Measurements from ENCODE around the gene INSYN2B.
A peak's percentile ranks its signal among the peaks of the same experiment; 100 is the strongest.

The INSYN2B gene

DNA sequence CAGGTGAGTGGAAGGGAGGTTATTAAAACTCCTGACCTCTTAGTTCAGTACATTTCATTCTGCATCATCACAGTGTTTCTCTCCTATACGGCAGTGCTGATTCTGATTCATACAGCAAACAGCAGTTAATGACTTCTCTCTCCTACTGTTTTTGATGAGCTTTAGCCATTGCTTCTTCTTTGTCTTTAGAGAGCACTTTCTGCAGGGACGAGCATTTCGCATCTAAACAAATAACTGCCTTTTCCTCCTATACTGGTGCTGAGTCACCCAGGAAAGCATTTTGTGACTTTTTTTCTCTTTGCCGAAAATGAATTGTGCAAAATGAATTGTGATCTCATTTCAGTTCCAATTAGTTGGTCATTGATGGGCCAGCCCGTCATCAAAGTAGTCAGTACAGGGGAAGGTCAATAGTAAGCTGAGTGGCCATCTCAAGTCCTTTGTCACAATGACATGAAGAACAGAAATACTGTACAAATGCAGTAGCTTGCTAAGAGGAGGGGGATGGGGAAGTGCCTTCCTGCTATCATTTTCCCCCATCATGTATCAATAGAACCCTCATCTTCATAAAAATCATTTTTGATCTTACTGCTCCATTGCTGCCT is 98.5 kb downstream of the INSYN2B start:
- no peak for DNase-seq

- no peak for DNase-seq
Measured at GRCh38 chr5:169880785-169881184, 99.5 kb downstream of the INSYN2B start.

DNA sequence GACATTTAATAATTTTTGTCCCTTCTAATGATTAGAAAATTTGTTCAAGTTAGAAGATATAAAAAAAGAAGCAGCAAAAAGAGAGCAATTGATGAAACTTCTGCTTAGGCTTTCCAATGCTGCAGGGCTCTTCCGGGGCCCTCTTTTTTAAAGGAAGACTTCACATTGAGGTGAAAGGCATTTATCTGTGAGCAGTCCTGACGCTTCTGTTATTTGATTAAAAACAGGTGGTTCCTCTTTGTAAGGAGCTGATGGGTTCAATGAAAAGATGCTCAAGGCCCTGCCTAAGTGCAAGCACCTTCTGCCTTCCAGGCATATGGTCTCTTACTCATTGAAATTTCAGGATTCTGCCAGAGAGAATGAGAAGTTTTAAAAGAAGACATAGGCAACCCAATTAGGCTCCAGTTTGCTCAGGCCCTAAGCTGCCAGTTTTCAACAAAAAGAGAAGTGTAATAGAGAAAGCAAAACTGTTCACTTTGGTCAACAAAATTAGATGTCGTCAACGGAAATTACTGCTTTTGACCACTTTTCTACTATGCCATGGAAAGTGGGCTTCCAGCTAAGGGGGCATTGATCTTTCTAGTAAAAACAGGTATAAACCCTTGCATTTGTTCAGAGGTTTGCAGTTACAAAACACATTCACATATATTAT is 100.2 kb downstream of the INSYN2B start:
- no peak for DNase-seq

DNA sequence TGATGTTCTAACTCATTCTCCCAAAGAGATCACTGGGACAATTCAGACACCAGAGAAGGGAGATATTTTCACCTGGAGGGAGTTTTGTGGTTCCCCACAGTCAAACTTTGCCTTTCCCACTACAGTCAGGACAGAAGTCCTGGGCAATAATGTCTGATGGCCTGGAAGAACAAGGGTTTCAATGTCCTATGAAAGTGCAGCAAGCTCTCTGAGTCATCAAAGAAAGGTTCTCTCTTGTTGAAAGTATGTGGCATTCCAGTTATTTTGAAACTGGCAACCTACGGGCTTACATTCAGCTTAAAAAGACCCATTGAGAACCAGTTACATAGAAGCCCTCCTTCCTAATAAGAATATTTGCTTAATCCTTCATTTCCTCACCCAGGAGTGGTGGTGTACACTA is 103.9 kb downstream of the INSYN2B start:
- DNase-seq = no peak

DNA sequence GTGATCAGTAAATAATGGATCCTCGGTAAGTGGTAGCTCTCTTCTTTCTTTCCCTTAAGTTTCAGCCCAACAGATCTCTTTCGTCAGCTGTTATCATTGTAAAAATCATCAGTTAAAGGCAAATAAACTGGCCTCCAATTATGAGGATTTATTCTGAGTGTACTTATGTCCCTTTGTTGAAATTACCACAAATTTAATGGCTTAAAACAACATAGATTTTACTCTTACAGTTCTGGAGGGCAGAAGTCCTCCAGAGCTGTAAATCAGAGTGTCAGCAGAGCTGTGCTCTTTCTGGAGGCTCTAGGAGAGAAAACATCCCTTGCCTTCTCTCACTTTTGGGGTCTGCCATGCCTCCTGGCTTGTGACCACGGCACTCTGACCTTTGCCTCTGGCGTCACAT is 104.6 kb downstream of the INSYN2B start:
- DNase-seq = no peak

DNA sequence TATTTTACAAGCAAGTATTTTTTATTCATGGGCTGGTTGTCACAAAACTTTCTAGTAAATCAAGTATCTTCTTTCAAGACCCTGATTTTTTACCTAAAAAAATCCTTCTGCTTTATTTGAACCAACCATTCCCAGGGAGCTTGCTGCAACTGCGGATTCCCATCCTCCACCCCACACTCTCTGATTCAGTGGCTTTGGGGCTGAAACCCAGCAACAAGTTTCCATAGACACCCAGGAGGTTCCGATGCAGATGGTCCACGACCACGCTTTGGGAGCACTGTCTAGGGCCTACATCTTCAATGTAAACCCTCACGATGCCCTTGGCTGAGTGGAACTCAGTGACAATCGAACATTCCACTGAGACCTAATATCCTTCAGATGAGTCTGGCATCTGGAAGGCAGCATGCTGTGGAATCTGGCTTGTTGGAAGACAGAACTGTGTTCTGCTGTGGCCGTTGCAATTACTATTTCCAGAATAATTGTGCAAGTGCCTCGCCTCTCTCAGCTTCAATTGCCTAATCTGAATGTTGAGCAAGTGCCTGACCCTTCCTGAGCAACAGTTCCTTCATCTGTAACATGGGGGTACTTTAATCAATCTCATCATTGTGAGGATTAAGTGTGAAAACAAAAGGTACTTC is 105.1 kb downstream of the INSYN2B start:
- no peak for DNase-seq

- DNase-seq = no peak
Measured at GRCh38 chr5:169874621-169875020, 105.7 kb downstream of the INSYN2B start.

DNA sequence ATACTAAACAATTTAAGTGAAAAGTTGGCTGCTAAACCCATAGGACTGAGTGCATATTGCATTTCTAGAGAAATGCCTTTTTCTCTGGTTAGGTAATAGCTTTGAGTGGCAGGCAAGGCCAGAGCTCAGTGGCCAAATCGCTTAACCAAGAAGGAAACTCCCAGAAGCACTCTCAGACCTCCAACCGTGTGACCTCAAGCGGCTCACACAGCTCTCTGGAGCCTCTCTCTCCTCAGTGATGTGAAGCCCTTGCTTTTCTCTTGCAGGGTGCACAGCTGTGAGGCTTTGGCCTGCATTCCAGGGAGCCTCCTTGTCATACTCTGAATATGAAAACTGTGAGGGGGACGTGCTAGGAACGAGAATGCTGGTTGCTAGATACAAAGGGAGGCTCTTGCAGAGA is 106.7 kb downstream of the INSYN2B start:
- no peak for DNase-seq

- DNase-seq = no peak
Measured at GRCh38 chr5:169871826-169872490, 108.3 kb downstream of the INSYN2B start.

DNA sequence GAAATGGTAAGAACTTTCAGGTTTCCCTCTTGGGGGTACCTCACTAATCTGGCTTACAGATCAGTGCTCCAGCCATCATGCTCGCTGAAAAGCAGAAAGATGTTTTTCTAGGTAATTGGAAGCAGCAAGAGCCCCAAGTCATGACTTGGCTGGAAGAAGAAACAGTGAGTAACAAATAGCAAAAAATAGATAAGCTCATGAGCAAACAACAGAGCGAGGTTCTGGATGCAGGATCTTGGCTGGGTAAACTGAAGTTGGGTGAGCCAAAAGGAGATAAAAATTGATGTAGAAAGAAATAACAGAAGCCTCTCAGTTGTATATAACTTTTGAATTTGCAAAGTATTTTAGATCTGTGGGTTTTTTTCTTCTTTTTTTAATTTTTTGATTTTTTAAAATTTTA is 110.1 kb downstream of the INSYN2B start:
- DNase-seq = no peak

DNA sequence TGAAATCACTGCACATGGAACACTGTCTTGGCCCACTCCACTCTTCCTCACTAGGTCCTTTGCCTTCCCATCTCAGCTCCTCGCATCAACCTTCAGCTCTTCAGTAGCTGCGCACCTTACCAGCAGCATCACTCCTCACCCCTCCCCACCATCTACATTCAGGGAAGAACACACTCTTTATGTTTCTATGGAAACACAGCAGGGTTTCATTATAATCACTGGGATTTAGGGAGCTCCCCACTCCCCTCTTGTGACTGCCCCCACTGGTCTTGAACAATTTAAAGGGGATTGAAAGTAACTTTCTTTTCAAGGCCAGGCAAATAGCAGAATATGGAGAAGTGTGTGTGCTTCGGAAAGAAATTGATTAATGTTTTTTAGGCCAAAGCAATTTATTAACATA is 111.2 kb downstream of the INSYN2B start:
- DNase-seq = no peak

- DNase-seq = no peak
Measured at GRCh38 chr5:169867347-169867746, 112.9 kb downstream of the INSYN2B start.

DNA sequence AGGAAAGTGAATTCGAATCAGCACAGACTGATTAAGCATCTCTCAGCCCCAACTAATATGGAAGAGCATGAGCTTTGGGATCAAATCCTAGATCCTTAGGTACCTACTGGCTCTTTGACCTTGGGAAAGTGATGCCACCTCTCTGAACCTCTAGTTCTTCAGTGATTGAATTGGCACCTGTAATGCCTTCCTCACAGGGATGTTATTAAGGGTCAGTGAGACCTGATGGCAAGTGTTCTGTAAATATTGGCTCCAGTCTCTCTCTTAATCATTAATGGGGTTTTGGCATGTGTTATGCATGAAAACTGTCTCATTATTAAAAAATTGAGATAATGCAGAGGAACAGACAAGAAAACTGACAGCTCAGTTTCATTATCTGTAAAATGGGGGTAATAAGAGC is 115.8 kb downstream of the INSYN2B start:
- no peak for DNase-seq

GRCh38 chr5:169862391-169862811 is 117.9 kb downstream of the INSYN2B start:
- no peak for DNase-seq

DNA sequence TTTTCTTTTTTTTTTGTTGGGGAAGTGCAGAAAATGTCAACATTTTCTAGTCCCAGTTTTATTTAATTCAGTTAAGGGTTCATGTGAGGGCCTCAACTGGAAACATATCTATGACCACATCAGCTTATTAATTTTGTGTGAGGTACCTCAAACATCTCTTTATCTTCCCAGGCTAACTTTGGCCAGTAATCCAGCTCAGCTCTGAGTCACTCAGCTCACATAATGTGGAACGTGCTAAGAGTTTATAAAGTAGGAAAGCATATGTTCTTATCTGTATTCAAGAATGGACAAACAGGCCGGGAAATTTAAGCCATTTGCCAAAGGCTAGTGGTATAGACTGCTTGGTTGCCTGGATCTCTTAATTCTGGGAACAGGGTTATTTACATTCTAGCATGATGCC is 118.4 kb downstream of the INSYN2B start:
- no peak for DNase-seq

DNA sequence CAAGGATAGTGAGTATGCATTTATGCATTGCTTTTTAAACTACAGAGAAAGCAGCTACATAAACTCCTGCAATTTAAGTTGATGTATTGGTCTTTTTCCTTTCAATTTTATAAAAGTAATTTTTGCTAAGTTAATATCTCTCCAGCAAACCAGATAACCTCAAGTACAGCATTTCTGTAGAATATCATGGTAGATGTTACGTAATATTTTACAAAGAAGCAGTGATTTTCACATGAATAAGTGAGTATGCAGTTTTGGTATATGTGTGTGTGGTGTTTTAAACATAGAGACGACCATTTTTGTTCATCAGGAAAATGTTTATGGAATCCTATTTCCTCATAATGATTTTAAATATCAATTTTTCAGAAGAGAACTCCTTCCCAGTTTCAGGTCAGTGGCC is 118.9 kb downstream of the INSYN2B start:
- no peak for DNase-seq

DNA sequence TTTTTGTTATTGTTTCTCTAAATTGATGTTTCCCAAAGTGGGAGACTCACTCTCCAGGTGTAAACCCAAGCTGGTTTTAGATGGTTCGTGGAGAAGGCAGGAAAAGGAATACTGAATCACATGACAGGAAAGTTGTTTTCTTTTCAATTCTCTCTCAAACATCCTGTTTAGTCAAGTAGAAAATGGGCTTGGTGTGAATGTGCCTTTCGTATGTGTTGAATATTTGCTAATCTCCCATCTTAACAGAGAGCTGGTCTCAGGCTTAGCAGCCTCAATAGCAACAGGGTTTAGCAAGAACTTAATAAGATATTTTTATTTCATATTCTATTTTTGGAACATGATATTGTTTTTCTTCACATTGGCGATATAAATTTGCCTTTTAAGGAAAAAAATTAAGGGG is 119.7 kb downstream of the INSYN2B start:
- no peak for DNase-seq

GRCh38 chr5:169856571-169856970 is 123.7 kb downstream of the INSYN2B start:
- DNase-seq = peak; percentile 13

GRCh38 chr5:169851321-169851850 is 128.9 kb downstream of the INSYN2B start:
- no peak for DNase-seq

GRCh38 chr5:169850409-169850808 is 129.9 kb downstream of the INSYN2B start:
- no peak for DNase-seq

DNA sequence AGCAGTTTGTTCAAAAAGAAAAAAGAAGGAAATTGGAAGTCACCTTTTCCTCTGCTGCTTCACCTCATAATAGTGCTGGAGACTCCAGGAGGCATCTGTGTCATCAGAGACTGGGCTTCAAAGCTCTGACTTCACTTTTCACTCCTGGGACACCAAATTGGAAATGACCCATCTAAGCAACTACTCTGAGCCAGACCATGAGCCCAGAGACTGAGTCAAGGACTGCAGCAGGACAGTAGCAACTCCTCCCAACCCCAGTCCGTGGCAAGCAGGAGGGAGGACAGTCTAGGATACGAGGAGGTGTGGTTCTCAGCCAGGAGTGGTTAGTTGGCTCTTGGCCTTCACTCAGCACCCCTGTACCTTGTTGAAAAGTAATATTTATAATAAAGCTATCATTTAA is 131.5 kb downstream of the INSYN2B start:
- DNase-seq = no peak

- no peak for DNase-seq
Measured at GRCh38 chr5:169848271-169848670, 132.0 kb downstream of the INSYN2B start.

GRCh38 chr5:169847519-169847918 is 132.8 kb downstream of the INSYN2B start:
- DNase-seq = no peak

GRCh38 chr5:169842699-169843098 is 137.6 kb downstream of the INSYN2B start:
- DNase-seq = no peak
